Activated CD4-positive, alpha-beta T cell treated with anti-CD3 and anti-CD28 coated beads for 36 hours (primary cell): ENCODE data around the gene WBP1L. TPM values are rescaled to one million over a fixed set of nuclear protein-coding genes. Genes with fewer than 3 reads are reported as not detected.
"Not testable (repeated sequence)": the region's sequence is repeated elsewhere in the genome, so short reads cannot be mapped to it uniquely, and the experiment has no call there.

Experiments used
- ATAC-seq: fragments of 200-7000 bp; cut with Tn5 transposase; one replicate; pipeline ENCODE4 v1.10.0; 2021; ENCODE audit warnings: mild to moderate bottlenecking, moderate library complexity
- CTCF ChIA-PET: fragments of 350-600 bp; sonication (Branson Sonifier 250); formaldehyde crosslinking; loops from one replicate; lab custom pipeline; 2021; ENCODE audit warnings: antibody characterized with exemption; lab: Charles Lee
- POLR2A ChIA-PET: fragments of 350-600 bp; sonication (Branson Sonifier 250); formaldehyde crosslinking; loops from one replicate; lab custom pipeline; 2021; ENCODE audit warnings: antibody characterized with exemption, inconsistent platforms; lab: Charles Lee
- DNase-seq: peaks from one replicate; pipeline ENCODE4 v3.0.0-alpha.2; 2020
- H3K27ac Mint-ChIP-seq: one replicate; pipeline ENCODE4 v1.8.0; 2021; ENCODE audit warnings: mixed read lengths
- H3K27me3 Mint-ChIP-seq: one replicate; pipeline ENCODE4 v1.8.0; 2021; ENCODE audit warnings: mixed read lengths
- H3K36me3 Mint-ChIP-seq: one replicate; pipeline ENCODE4 v1.8.0; 2021; ENCODE audit warnings: low read depth, mixed read lengths
- H3K4me1 Mint-ChIP-seq: one replicate; pipeline ENCODE4 v1.8.0; 2021; ENCODE audit warnings: mixed read lengths
- H3K4me3 Mint-ChIP-seq: one replicate; pipeline ENCODE4 v1.8.0; 2021; ENCODE audit warnings: mild to moderate bottlenecking, moderate library complexity, mixed read lengths
- H3K9me3 Mint-ChIP-seq: one replicate; pipeline ENCODE4 v1.8.0; 2021; ENCODE audit warnings: low read depth, mixed read lengths
- intact Hi-C, 2 experiments: fragments of 100-400 bp; cut with DNase I in 1 of 2; cut with micrococcal nuclease in 1 of 2; formaldehyde crosslinking; loops; one replicate each; pipeline versions ENCODE4 v1.14.2 to v1.15.1; 2022 to 2024; cut with DNase I, micrococcal nuclease
- total RNA-seq, 2 experiments: library from RNA; stranded (reverse); gene quantifications; one replicate each; pipeline ENCODE4 v1.2.3, GENCODE V29; 2021

Gene WBP1L
- total RNA-seq, 2 experiments from 2014 or later: 14.9 to 16.4 TPM

DNA sequence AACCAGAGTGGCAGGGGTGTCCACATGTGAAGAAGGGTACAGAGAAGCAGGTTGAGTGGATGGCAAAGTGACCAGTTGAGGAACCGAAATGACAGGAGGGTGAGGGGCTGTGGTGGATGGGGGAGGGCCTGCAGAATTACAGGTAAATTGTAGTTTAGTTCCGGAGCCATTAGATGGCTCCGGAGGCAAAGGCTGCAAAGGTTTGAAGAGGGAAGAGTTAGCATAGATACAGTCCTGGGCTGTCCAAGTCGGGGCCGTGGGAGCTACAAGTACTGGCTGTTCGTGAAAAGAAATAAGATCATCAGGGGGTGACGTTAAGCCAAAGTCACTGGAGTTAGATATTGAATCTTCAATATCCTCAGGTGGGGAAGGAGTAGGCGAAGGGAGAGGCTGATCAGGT, 99.4 kb downstream of the WBP1L start:
- DNase-seq, H3K4me3 Mint-ChIP-seq, H3K4me1 Mint-ChIP-seq, POLR2A ChIA-PET, H3K9me3 Mint-ChIP-seq, H3K27me3 Mint-ChIP-seq, intact Hi-C loops, CTCF ChIA-PET, H3K36me3 Mint-ChIP-seq, H3K27ac Mint-ChIP-seq, ATAC-seq: not testable (repeated sequence)

DNA sequence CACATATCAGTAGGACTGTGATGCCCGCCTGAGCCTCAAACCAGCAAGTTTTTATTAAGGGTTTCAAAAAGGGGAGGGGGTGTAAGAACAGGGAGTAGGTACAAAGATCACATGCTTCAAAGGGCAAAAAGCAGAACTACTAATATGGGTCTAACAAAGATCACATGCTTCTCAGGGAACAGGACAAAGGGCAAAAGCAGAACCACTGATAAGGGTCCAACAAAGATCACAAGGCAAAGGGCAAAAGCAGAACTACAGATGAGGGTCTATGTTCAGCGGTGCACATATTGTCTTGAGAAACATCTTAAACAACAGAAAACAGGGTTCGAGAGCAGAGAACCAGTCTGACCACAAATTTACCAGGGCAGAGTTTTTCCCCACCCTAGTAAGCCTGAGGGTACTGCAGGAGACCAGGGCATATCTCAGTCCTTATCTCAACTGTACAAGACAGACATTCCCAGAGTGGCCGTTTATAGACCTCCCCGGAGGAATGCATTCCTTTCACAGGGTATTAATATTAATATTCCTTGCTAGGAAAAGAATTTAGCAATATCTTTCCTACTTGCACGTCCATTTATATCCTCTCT, 100.5 kb downstream of the WBP1L start:
- ATAC-seq, H3K9me3 Mint-ChIP-seq, H3K27me3 Mint-ChIP-seq, H3K27ac Mint-ChIP-seq, H3K4me1 Mint-ChIP-seq, H3K4me3 Mint-ChIP-seq, POLR2A ChIA-PET, DNase-seq, H3K36me3 Mint-ChIP-seq, CTCF ChIA-PET, intact Hi-C loops: not testable (repeated sequence)

DNA sequence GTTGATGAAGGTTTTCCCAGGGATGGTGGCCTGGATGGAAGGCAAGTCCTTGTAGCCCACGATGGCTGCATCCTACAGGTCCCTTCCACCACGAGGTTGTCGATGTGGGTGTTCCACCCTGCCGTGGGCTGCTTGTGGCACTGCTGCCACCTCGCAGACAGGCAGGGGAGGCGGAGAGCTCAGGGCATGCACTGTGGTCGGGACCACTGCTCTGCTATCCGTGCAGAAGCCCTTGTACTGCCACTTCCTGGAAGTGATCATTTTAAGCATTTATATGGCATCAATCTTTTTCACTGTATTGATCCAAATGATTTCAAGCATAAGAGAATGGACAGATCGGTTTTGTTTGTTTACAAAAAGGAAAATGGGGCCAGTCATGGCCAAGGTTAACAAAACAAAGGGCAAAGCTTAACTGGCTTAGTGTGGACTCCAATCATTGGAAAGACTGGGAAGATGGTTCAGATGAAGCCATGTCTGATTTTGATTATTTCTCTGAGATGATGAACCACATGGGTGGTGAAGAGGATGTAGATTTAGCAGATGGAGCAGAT, 101.7 kb downstream of the WBP1L start:
- Mint-ChIP-seq H3K36me3 (no peaks in the 10 kb centered on the region), H3K27me3 (peaks cover 3% of the 10 kb centered on the region), H3K4me3 (no peak overlapping the region), H3K27ac (no peak overlapping the region), H3K9me3 (peaks cover 3% of the 10 kb centered on the region), H3K4me1 (no peaks in the 10 kb centered on the region)
- DNase-seq (no peak), ATAC-seq (no peak)
- CTCF ChIA-PET: no interaction called here
- POLR2A ChIA-PET: no interaction called here
- intact Hi-C loops: no loop called here

DNA sequence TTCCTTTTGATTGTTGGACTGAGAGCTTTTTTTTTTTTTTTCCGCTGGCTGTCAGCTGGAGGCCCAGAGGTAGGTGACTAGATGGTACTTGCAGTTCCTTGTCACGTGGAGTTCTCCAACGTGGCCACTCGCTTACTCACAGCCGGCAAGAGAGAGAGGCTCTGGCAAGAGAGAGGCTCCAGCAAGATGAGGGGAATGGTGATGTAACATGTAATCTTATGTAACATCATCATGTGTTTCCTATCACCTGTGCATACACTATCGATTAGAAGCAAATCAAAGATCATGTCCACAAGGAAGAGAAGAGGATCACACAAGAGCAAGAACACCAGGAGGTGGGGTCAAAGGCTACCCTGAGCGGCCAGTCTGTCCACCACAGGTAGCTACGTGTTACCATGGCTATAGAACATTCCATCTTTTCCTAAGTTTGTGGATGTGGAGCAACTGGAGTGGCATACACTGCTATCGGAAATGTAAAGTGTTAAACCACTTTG, 106.3 kb downstream of the WBP1L start:
- H3K36me3 Mint-ChIP-seq: no peaks in the 10 kb centered on the region
- CTCF ChIA-PET: interaction anchor here (0.6 kb wide), 1 partner anchor 47 kb away, joined by 3 read pairs; no protein-coding TSS in a partner anchor
- intact Hi-C loops: loop anchor here in 1 of 2 experiments (5.0 kb wide), 3 partner anchors 203 to 1498 kb away; partner anchors contain the start of genes BTRC and PCGF6
- POLR2A ChIA-PET: no interaction called here
- H3K27ac Mint-ChIP-seq: no peak overlapping the region
- no peak overlapping the region for H3K4me3 Mint-ChIP-seq
- no peaks in the 10 kb centered on the region for H3K9me3 Mint-ChIP-seq
- H3K27me3 Mint-ChIP-seq: no peaks in the 10 kb centered on the region
- ATAC-seq (no peak), DNase-seq (no peak)
- H3K4me1 Mint-ChIP-seq: peaks cover 4% of the 10 kb centered on the region

DNA sequence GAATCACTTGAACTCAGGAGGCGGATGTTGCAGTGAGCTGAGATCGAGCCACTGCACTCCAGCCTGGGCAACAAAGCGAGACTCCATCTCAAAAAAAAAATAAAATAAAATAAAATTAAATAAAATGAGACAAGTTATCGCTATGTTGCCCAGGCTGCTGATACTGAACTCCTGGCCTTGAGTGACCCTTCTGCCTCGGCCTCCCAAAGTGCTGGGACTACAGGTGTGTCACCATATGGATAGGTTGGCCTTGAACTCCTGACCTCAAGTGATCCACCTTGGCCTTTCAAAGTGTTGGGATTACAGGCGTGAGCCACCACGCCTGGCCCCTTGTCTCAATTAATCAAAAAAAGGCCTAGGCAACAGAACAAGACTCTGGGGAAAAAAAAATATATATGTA, 109.5 kb downstream of the WBP1L start:
- H3K27me3 Mint-ChIP-seq, ATAC-seq, CTCF ChIA-PET: not testable (repeated sequence)

DNA sequence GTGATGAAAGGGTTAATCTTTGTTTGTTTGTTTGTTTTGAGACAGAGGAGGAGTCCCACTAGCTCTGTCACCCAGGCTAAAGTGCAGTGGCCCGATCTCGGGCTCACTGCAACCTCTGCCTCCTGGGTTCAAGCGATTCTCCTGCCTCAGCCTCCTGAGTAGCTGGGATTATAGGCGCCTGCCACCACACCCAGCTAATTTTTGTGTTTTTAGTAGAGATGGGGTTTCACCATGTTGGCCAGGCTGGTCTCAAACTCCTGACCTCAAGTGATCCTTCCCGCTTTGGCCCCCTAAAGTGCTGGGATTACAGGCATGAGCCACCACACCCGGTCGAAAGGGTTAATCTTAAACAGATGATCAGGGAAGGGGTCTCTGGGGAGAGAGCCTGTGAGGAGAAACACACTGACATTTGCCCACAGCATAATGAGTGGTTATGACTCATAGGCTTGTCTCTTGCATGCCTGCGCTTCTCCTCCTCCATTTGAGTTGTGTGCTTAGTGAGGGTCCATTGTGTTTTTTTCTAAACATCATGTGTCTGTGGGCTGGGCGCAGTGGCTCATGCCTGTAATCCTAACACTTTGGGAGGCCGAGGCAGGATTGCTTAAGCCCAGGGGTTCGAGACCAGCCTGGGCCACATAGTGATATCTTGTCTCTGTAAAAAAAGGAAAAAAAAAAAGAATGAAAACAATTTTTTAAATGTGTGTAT, 112.1 kb downstream of the WBP1L start:
- DNase-seq: peak; percentile 13
- Mint-ChIP-seq H3K4me1 (peaks cover 14% of the 10 kb centered on the region), H3K4me3 (peak overlapping the region; percentile 58)
- ATAC-seq, H3K27me3 Mint-ChIP-seq, H3K27ac Mint-ChIP-seq, POLR2A ChIA-PET, H3K9me3 Mint-ChIP-seq, H3K36me3 Mint-ChIP-seq: not testable (repeated sequence)
- CTCF ChIA-PET: interaction anchor here (0.9 kb wide), 2 partner anchors 12 to 46 kb away, joined by 3 read pairs; no protein-coding TSS in a partner anchor
- intact Hi-C loops: loop anchor here in 1 of 2 experiments (2.0 kb wide), 1 partner anchor 723 kb away; the partner anchor contains the start of gene PPRC1

More for the DNA sequence above, 109.5 kb downstream of the WBP1L start:
- H3K4me3 Mint-ChIP-seq, H3K36me3 Mint-ChIP-seq, H3K27ac Mint-ChIP-seq, H3K9me3 Mint-ChIP-seq, DNase-seq: not testable (repeated sequence)
- peaks cover 14% of the 10 kb centered on the region for H3K4me1 Mint-ChIP-seq
- POLR2A ChIA-PET: interaction anchor here (0.6 kb wide), 1 partner anchor 57 kb away, joined by 3 read pairs; no protein-coding TSS in a partner anchor
- intact Hi-C loops: loop anchor here in 1 of 2 experiments (5.0 kb wide), 3 partner anchors 206 to 1501 kb away; partner anchors contain the start of genes BTRC and PCGF6

DNA sequence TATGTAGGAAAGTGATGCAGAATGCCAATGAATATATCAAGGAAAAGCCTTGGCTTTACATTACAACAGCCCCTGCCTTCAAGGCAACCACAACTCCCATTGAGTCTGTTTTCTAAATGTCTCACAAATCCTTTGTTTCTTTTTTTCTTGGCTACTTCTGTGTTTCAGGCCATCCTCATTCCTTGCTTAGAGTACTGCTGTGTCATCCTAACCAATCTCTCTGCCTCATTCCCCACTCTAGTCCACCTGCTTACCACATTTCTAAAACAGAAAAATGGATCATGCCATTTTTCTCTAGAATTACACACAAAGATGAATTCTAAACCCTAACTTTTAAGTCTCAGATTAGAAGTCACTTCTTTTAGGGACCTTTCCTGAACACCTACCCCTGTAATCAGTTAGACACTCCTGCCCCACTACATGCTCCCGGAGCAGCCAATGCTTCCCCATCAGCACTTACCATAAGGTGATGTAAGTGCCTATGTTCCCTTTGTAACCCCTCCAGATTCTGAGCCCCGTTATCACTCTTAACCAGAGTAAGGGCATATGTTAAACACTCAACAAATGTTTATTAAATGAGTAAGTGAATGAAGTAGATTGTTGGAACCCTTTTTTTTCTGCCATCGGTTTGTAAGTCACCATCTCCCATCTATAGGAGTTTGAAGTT, 113.1 kb downstream of the WBP1L start:
- CTCF ChIA-PET: no interaction called here
- POLR2A ChIA-PET: no interaction called here

DNA sequence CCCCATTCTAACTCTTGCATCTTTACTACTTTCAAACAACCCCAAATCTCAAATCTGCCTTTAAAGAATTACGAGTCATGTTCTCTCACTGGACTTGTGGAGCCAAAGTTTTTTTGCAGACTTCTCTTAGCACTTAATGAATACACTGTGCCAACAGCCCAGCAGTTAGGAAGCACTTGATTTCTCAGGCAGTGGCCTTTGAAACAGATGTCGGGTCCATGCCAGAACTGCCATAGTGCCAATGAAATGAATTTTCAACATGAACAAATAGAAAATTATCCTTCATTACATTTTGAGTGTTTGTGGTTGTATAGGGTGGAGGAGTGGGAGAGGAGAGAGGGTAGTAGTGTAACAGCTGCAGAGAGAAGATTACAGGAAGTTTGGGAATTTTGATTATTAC, 116.2 kb downstream of the WBP1L start:
- no peak overlapping the region for H3K4me3 Mint-ChIP-seq
- intact Hi-C loops: no loop called here
- POLR2A ChIA-PET: no interaction called here
- peaks cover 19% of the 10 kb centered on the region for H3K36me3 Mint-ChIP-seq
- no peaks in the 10 kb centered on the region for H3K27me3 Mint-ChIP-seq
- ATAC-seq (no peak), DNase-seq (no peak)
- H3K27ac Mint-ChIP-seq: no peak overlapping the region
- H3K9me3 Mint-ChIP-seq: no peaks in the 10 kb centered on the region
- H3K4me1 Mint-ChIP-seq: peaks cover 10% of the 10 kb centered on the region
- CTCF ChIA-PET: interaction anchor here (0.5 kb wide), 1 partner anchor 59 kb away, joined by 4 read pairs; no protein-coding TSS in a partner anchor

More for the DNA sequence above, 113.1 kb downstream of the WBP1L start:
- intact Hi-C loops: no loop called here
- peaks cover 14% of the 10 kb centered on the region for H3K4me1 Mint-ChIP-seq
- ATAC-seq (no peak), DNase-seq (no peak)
- H3K9me3 Mint-ChIP-seq: no peaks in the 10 kb centered on the region
- H3K36me3 Mint-ChIP-seq: peaks cover 10% of the 10 kb centered on the region
- no peak overlapping the region for H3K4me3 Mint-ChIP-seq
- no peaks in the 10 kb centered on the region for H3K27me3 Mint-ChIP-seq
- peak overlapping the region; percentile 14 for H3K27ac Mint-ChIP-seq

DNA sequence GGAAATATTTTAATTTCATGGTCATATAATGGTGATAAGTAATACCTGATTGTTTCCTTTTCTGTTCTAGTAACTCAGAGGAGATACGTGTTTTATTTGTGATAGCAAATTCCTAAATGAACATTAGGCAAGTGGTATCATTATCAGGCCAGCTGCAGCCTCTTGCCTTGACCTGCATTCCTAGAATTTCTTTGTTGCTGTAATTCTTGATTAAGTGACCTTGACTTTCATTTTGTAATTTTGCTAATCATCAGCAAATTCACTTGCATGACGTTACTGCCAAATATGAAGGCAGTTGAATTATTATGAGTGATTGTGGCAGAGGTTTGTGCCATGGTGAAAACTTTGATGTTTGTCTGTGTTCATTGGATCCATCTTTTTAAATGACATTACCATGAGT, 119.9 kb downstream of the WBP1L start:
- no peaks in the 10 kb centered on the region for H3K9me3 Mint-ChIP-seq
- CTCF ChIA-PET: interaction anchor here (1.2 kb wide), 1 partner anchor 28 kb away, joined by 4 read pairs; no protein-coding TSS in a partner anchor
- H3K4me1 Mint-ChIP-seq: no peaks in the 10 kb centered on the region
- ATAC-seq (no peak), DNase-seq (no peak)
- POLR2A ChIA-PET: no interaction called here
- peaks cover 2% of the 10 kb centered on the region for H3K27me3 Mint-ChIP-seq
- no peak overlapping the region for H3K4me3 Mint-ChIP-seq
- H3K27ac Mint-ChIP-seq: no peak overlapping the region
- intact Hi-C loops: no loop called here
- H3K36me3 Mint-ChIP-seq: peaks cover 18% of the 10 kb centered on the region

DNA sequence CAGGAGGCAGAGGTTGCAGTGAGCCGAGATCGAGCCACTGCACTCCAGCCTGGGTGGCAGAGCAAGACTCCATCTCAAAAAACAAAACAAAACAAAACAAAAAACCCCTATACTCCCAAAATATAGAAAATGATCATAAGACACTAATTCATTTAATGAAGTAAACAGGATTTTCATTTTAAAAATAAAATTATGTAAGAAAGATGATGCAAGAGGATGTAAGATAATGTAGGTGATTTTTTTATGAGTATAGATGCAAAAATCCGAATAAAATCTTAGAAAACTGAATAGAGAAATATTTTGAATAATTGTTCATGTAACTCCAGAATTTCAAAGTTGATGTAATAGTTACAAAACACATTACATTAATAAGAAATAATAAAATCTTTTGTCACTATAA, 121.9 kb downstream of the WBP1L start:
- POLR2A ChIA-PET: no interaction called here
- ATAC-seq: no peak
- peaks cover 6% of the 10 kb centered on the region for H3K4me1 Mint-ChIP-seq

More for the DNA sequence above, 121.9 kb downstream of the WBP1L start:
- Mint-ChIP-seq H3K4me3 (no peak overlapping the region), H3K27ac (no peak overlapping the region), H3K27me3 (peaks cover 15% of the 10 kb centered on the region), H3K36me3 (peaks cover 10% of the 10 kb centered on the region), H3K9me3 (no peaks in the 10 kb centered on the region)
- intact Hi-C loops: no loop called here
- CTCF ChIA-PET: interaction anchor here (0.9 to 1.1 kb wide), 4 partner anchors 9 to 36 kb away, joined by 3 to 5 read pairs (median 3); no protein-coding TSS in a partner anchor
- no peak for DNase-seq
